HG02759 (cell line): ENCODE data around the gene THRAP3.
A peak's percentile ranks its signal among the peaks of the same experiment; 100 is the strongest.
"Not testable (repeated sequence)": the region's sequence is repeated elsewhere in the genome, so short reads cannot be mapped to it uniquely, and the experiment has no call there.

Experiments used
- ATAC-seq: cut with Tn5 transposase; IDR thresholded peaks from one replicate; pipeline ENCODE4 v1.9.1; 2021; ENCODE audit warnings: mild to moderate bottlenecking, moderate library complexity; ENCODE audit not compliant: unreplicated experiment

THRAP3 gene

DNA sequence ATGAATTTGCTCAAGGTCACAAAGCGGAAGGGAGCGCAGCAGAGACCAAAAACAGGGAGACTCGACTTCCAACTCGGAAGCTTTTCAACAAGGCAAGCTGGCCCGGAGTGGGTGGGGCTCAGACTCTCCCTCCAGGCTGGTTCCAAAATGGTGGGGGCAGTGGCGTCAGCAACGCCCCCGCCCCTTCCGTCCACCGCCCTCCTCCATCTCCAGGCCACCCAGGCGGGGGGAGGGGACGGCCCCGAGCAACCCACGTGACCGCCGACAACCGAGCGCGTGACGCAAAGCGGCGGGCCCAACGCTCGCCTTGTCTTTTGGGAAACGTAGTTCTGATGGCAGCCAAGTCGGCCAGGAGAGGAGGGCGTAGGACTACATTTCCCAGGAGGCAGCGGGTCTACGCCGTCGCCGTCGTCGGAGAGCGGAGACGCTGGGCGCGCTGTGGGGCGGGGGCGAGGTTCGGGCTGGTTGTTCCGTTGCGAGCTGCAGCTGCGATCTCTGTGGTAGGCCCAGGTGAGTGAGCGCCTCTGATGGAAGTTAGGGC is at the start of gene THRAP3:
TSS of gene THRAP3 (plus strand) at position 448 of the 541 bp plus-strand sequence. CDS start 58,121 bp downstream, outside the sequence.
- peak; percentile 94 for ATAC-seq

DNA sequence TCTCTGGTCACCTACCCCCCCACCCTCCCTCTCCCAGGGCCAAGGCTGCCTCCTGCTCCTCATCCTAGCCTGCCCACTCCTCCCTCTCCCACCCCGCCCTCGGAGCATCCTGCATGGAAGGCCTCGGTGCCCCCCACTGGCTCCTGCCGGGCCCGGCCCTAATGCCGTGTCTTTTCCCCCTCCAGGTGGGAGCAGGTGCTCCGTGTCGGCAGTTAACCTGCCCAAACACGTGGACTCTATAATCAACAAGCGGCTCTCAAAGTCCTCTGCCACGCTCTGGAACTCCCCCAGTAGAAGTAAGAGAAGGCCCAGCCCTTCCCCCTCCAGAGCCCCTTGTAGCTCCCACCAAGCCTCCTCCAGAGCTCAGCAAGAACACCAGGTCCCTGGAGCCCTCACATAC is 49.5 kb upstream of the THRAP3 start:
- no peak for ATAC-seq

- ATAC-seq, result no peak
These were observed 48.8 kb upstream of the THRAP3 start for GRCh38 chr1:36175137-36176095.

DNA sequence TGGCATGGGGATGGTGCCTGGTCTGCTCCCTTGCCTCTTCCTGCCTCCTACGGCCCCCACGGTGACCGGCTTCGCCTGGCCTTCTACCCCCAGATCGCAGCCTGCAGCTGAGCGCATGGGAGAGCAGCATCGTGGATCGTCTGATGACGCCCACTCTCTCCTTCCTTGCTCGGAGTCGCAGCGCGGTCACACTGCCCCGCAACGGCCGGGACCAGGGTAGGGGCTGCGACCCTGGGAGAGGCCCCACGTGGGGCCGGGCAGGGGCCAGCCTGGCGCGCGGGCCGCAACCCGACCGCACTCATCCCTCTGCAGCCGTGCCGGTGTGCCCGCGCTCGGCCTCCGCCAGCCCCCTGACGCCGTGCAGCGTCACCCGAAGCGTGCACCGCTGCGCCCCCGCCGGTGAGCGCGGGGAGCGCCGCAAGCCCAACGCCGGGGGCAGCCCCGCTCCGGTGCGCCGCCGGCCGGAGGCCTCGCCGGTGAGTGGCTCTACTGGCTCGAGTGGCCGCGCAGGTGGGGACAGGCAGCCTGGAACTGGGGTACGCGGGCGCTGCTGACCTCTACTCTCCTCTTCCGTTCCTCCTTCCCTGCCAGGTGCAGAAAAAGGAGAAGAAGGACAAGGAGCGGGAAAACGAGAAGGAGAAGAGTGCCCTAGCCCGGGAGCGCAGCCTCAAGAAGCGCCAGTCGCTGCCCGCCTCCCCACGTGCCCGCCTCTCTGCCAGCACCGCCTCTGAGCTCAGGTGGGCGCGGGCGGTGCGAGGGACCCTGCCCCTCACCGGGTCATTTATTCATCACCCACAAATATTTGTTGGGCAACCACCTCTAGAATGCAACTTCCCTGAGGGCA is 47.9 kb upstream of the THRAP3 start:
- no peak for ATAC-seq

DNA sequence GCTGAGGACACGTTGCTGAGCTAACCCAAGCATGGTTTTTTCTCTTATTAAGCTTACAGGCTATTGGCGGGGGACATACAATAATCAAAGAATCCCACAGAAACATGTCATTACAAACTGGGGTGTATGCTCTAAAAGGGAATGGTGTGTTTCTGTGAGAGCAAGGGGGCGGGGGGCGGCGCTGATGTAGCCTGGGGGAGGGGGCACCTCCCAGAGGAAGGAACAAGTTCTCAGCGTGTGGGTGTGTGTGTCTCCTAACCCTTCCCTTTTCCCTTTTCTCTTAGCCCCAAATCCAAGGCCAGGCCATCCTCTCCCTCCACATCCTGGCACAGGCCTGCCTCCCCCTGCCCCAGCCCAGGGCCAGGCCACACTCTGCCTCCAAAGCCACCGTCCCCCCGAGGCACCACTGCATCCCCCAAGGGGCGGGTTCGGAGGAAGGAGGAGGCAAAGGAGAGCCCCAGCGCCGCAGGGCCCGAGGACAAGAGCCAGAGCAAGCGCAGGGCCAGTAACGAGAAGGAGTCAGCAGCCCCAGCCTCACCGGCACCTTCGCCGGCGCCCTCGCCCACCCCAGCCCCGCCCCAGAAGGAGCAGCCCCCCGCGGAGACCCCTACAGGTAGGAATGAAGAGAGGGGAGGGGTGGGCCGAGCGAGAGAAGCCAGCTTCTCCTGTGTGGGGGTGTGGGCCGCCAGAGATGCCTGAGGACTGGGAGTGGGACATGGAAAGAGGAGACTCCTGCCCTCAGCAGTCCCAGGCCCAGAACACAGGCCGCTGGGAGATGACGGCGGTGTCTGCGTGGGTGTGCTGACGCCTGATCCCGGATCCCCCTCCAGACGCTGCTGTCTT is 46.4 kb upstream of the THRAP3 start:
- no peak for ATAC-seq

- no peak for ATAC-seq
These were observed 45.6 kb upstream of the THRAP3 start for GRCh38 chr1:36178471-36179219.

DNA sequence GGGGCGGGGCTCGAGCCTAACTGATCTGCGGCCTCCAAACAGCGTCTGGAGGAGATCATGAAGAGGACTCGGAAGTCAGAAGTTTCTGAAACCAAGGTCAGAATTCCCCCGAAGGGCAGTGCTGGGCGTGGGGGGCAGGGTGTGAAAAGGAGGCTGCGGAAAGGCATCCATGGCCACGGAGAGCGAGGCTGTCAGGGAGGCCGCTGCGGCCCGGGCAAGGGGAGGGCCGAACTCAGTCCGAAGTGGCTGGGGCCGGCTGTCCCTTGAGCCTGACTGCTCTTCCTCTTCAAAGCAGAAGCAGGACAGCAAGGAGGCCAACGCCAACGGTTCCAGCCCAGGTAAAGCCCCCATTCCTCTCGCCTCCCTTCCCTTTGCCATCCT is 45.0 kb upstream of the THRAP3 start:
- no peak for ATAC-seq

GRCh38 chr1:36182734-36183133 is 41.5 kb upstream of the THRAP3 start:
- no peak for ATAC-seq

DNA sequence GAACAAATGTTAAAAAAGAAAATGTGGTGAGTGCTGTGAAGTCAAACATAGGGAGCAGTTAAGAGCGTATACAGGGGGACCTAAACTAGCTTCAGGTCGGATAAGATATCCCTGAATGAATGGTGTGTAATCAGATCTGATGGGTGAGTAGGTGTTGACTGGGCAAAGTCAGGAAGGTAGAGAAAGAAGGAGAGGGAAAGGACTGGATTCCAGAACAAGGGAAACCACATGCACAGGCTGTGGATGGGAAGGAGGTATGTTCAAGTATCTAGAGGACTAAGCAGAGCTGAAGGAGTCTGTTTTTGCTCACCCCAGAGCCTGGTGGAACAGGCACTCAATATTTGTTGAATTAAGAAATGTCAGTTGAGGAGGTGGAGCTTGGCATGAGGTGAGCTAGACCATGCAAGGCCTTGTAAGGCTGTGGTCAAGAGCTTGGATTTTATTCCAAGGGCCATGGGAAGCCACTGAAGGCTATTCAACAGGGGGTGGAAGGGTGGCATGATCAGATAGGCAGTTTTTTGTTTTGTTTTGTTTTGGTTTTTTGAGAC is 40.9 kb upstream of the THRAP3 start:
- no peak for ATAC-seq

DNA sequence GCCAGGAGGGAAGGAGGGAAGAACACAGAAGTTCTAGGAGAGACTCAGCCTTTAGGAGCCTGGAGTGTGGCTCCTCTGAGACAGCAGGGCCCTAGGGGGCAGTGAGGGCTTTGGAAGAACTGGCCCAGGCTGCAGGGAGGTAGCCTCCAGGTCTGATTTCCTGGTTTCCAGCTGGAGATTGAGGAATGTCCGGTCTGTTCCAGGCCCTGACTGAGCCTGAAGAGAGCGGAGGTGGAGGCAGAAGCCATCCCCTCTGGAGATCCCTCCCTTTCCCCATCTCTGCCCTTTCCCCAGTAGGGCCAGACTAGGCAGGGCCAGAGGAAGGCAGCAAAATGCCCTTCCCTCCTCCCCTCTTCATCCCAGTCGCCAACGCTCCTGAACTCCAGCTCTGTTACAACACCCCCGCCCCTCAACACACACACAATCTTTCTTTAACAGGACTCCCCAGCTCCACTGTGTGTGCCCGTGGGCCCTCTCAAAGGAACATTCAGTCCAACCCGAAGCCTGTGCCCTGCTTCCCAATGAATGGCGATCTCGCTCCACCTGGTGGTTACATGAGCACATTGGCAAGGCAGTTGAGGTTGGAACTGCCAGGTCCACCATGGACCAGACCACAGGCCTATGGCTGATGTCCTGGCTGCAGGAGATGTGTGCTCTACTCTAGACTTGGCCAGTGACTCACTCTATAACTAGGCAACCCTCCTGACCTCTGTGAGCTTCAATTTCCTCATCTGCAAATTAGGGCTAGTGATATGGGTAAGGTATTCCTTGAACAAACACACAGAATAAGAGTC is 36.2 kb upstream of the THRAP3 start:
- peak; percentile 73 for ATAC-seq

GRCh38 chr1:36196805-36197204 is 27.4 kb upstream of the THRAP3 start:
- ATAC-seq, result not testable (repeated sequence)

- ATAC-seq, result no peak
These were observed 25.6 kb upstream of the THRAP3 start for GRCh38 chr1:36198641-36199040.

- no peak for ATAC-seq
These were observed 24.1 kb upstream of the THRAP3 start for GRCh38 chr1:36199934-36200741.

- no peak for ATAC-seq
These were observed 21.2 kb upstream of the THRAP3 start for GRCh38 chr1:36203027-36203553.

- ATAC-seq, result no peak
These were observed 20.5 kb upstream of the THRAP3 start for GRCh38 chr1:36203554-36204346.

DNA sequence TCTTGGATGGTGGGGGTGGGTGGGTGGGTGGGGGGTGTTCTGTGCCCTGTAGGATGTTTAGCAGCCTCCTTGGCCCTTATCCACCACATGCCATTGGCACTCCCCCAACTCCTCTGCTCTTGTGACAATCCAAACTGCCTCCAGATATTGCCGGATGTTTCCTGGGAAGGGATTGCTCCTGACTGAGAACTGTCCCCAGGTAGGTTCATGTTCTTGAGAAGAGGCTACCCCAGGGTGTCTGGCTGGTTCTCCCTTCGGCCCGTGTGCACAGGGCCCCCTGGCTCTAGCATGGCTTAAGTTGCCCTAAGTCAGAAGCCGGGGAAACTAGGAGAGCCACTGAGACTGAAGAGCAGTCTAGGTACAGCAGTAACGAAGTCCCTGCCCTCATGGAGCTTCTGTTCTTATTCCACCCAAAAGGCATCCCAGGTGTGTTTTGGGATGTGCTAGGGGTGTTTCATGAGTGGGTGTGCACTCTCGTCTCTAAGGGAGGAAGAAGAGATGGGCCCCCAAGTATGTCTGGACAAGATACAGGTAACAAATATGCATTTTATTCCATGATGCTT is 19.8 kb upstream of the THRAP3 start:
- ATAC-seq, result no peak
